Activated naive CD8-positive, alpha-beta T cell (primary cell): ENCODE data around the gene SH2D6.

ENCODE experiments used
- H3K27ac Mint-ChIP-seq: one replicate; pipeline ENCODE4 v1.8.0; 2021; ENCODE audit warnings: mixed read lengths
- H3K27me3 Mint-ChIP-seq: one replicate; pipeline ENCODE4 v1.8.0; 2021; ENCODE audit warnings: mixed read lengths
- H3K36me3 Mint-ChIP-seq: one replicate; pipeline ENCODE4 v1.8.0; 2021; ENCODE audit warnings: mixed read lengths
- H3K4me1 Mint-ChIP-seq: one replicate; pipeline ENCODE4 v1.8.0; 2021; ENCODE audit warnings: low read depth, mixed read lengths
- H3K4me3 Mint-ChIP-seq: one replicate; pipeline ENCODE4 v1.8.0; 2021; ENCODE audit warnings: mild to moderate bottlenecking, mixed read lengths
- H3K9me3 Mint-ChIP-seq: one replicate; pipeline ENCODE4 v1.8.0; 2021; ENCODE audit warnings: low read depth, mixed read lengths

The SH2D6 gene

GRCh38 chr2:85425588-85425987 lies 7.1 kb downstream of the SH2D6 start:
- Mint-ChIP-seq H3K27me3 (no peaks in the 10 kb centered on the region), H3K27ac (no peak overlapping the region), H3K9me3 (no peaks in the 10 kb centered on the region), H3K4me3 (no peak overlapping the region), H3K36me3 (no peaks in the 10 kb centered on the region), H3K4me1 (peaks cover 4% of the 10 kb centered on the region)

DNA sequence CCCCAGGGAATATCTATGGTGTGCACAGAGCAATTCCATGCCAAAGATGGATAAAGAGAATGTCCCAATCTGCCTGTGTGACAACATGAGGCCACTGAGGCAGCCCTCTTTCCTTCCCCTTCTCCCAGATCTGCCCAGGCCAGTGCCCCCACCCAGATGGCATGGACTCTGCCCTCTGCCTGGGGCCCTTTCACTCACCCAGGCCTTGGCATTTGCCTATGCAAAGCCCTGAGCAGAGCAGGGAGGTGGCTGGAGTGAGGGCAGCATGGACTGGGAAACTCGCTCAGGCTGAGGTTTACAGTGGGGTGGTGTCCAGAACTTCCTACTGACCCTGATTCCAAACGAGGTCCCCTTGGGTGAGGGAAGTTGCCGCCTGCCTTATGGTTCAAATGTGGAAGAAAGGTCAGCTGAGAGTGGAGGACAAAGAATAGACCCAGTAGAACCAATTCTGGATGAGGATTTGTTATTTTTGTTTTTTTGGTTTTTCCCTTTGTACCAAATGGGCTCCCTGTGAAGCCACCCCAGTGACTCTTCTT lies 8.9 kb downstream of the SH2D6 start:
- H3K4me1 Mint-ChIP-seq = no peaks in the 10 kb centered on the region
- no peak overlapping the region for H3K27ac Mint-ChIP-seq
- H3K9me3 Mint-ChIP-seq = no peaks in the 10 kb centered on the region
- no peaks in the 10 kb centered on the region for H3K36me3 Mint-ChIP-seq
- no peak overlapping the region for H3K4me3 Mint-ChIP-seq
- no peaks in the 10 kb centered on the region for H3K27me3 Mint-ChIP-seq

DNA sequence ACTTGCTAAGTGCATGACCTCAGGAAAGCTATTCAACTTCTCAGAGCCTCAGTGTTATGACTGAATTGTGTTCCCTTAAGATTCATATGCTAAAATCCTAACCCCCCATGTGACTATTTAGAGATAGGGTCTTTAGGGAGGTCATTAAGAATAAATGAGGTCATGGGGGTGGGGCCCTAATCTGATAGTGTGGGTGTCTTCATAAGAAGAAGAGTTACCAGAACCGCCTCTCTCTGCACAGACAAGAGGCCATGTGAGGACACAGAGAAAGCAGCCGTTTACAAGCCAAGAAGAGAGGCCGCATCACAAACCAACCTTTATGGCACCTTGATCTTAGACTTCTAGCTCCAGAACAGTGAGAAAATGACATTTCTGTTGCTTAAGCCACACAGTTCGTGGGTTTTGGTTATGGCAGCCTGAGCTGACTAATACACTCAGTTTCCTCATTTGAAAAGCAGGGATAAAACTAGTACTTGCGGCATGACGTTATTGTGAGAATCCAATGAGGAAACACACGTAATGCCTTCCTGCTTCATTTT lies 9.9 kb downstream of the SH2D6 start:
- no peaks in the 10 kb centered on the region for H3K27me3 Mint-ChIP-seq
- no peaks in the 10 kb centered on the region for H3K4me1 Mint-ChIP-seq
- no peaks in the 10 kb centered on the region for H3K36me3 Mint-ChIP-seq
- no peak overlapping the region for H3K4me3 Mint-ChIP-seq
- no peaks in the 10 kb centered on the region for H3K9me3 Mint-ChIP-seq
- no peak overlapping the region for H3K27ac Mint-ChIP-seq

DNA sequence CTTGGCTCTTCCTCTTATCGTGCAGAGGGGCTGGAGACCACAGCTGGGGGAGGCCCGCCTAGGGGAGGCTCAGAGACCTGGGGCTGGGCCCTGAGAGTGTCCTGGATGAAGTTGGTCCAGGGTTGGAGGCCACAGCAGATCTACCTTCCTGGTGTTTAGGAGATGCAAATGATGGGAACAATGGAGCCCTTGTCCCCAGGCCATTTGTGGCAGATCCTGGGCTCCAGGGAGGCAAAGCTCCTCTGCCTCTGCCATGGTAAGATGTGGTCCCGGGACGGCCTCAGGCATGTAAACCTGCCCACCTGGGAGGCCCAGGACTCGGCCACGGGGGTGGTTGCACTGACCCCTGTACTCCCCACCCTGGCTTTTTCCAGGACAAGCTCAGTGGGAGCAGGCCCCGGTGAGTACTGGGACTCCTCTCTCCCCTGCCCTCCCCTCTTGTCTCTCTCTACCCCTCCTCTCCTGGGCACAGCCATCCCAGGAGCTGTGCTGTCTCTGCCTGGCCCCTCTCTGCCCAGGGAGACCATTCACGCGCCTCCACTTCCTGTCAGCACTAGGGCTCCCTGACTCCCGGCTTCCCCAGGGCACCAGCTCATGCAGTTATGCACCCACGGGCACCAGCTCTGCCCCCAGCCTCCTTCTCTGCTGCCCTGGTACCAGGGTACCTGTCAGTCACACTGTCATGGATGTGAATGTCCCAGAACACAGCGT lies 10.9 kb downstream of the SH2D6 start:
- Mint-ChIP-seq H3K36me3 (no peaks in the 10 kb centered on the region), H3K4me1 (no peaks in the 10 kb centered on the region), H3K4me3 (no peak overlapping the region), H3K9me3 (no peaks in the 10 kb centered on the region), H3K27me3 (no peaks in the 10 kb centered on the region), H3K27ac (no peak overlapping the region)

GRCh38 chr2:85429924-85430289 lies 11.4 kb downstream of the SH2D6 start:
- Mint-ChIP-seq H3K36me3 (no peaks in the 10 kb centered on the region), H3K4me3 (no peak overlapping the region), H3K4me1 (no peaks in the 10 kb centered on the region), H3K27me3 (no peaks in the 10 kb centered on the region), H3K27ac (no peak overlapping the region), H3K9me3 (no peaks in the 10 kb centered on the region)

DNA sequence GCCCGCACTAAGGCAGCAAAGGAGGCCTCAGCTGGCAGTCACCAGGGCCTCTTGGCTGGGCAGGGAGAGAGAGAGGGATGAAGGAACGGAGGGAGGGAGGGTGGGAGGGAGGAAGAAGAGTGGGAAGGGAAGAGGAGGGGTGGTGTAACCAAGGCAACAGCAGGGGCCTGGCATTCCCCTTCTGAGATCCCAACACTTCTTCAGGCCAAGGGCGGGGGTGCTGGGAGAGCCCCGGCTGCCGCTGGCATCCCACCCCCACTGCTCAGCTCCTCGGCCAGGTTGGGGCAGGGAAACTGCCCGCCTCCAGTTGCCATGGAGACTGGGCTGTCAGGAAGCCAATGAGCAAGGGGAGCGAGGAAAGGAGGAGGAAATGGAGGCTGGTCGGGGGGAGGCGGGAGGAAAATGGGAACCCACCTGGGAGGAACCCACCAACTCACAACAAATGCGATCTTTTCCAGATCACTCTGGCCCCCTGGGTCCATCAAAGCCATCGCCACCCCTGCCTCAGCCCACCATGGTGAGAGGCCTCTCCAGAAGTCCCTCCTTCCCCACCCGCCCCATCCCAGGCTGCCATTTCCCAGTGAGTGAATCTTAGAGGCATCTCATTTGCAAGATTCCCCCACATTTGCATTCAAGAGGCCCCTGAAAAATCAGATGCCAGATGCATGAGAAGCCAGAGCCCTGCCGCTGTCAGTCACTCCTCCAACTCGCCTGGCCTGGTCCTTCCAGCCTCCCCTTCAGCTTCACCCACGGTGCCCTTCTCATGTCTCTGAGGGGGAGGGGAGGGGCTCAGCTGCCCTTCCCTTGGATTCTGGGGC lies 12.4 kb downstream of the SH2D6 start:
- no peaks in the 10 kb centered on the region for H3K9me3 Mint-ChIP-seq
- H3K27me3 Mint-ChIP-seq = no peaks in the 10 kb centered on the region
- no peaks in the 10 kb centered on the region for H3K36me3 Mint-ChIP-seq
- no peaks in the 10 kb centered on the region for H3K4me1 Mint-ChIP-seq
- H3K27ac Mint-ChIP-seq = no peak overlapping the region
- H3K4me3 Mint-ChIP-seq = no peak overlapping the region

DNA sequence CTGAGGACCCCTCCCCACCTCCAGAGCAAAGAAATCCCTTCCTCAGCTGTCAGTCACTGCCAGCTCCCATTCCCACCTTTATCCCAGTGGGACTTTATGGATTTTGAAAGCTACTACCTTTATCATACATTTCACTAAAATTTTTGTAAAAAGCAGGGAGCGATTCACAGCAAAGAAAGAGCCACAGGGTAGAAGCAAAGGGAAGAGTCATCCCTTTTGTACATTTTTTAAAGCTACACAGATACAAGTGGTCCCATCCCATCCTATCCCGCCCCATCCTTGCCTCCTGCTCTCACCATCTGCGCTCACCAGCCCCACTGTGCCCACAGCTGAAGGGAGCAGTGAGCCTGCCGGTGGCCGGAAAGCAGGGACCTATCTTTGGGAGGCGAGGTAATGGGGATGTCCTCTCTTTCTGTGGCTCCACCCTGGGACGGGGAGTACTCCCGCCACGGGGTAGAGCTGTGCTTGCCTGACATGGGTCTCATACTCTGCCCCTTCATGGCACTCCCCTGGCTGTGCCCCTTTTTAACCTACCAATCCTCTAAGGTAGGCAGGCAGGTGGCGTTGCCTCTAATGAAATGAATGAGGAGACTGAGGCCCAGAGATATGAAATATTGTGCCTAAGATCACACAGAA lies 13.2 kb downstream of the SH2D6 start:
- H3K4me3 Mint-ChIP-seq = no peak overlapping the region
- H3K9me3 Mint-ChIP-seq = no peaks in the 10 kb centered on the region
- peaks cover 2% of the 10 kb centered on the region for H3K4me1 Mint-ChIP-seq
- H3K27me3 Mint-ChIP-seq = no peaks in the 10 kb centered on the region
- no peak overlapping the region for H3K27ac Mint-ChIP-seq
- no peaks in the 10 kb centered on the region for H3K36me3 Mint-ChIP-seq

- no peak overlapping the region for H3K27ac Mint-ChIP-seq
- H3K36me3 Mint-ChIP-seq = no peaks in the 10 kb centered on the region
- no peaks in the 10 kb centered on the region for H3K27me3 Mint-ChIP-seq
- H3K9me3 Mint-ChIP-seq = no peaks in the 10 kb centered on the region
- H3K4me3 Mint-ChIP-seq = no peak overlapping the region
- peaks cover 14% of the 10 kb centered on the region for H3K4me1 Mint-ChIP-seq
Observed at GRCh38 chr2:85433511-85434089, 15.1 kb downstream of the SH2D6 start.

DNA sequence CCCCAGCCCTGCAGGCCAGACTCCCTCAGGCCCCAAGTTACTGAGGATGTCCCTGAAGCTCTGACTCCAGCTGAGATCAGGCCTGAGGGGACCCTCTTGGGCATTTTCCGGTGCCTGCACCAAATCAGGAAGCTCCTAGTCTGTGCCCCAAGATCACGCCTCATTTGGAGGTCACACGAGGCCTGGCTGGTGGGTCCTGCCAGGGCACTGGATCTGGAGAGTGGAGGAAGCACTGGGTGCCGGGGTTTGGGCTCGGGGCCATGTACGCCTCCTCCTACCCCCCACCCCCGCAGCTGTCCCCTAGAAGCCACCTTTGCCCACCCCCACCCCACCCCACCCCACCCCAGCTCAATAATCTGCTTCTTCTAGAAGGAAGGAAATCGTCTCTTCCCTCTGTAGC lies 16.2 kb downstream of the SH2D6 start:
- H3K4me1 Mint-ChIP-seq = peaks cover 22% of the 10 kb centered on the region
- no peaks in the 10 kb centered on the region for H3K36me3 Mint-ChIP-seq
- H3K9me3 Mint-ChIP-seq = no peaks in the 10 kb centered on the region
- H3K27ac Mint-ChIP-seq = no peak overlapping the region
- no peak overlapping the region for H3K4me3 Mint-ChIP-seq
- no peaks in the 10 kb centered on the region for H3K27me3 Mint-ChIP-seq

GRCh38 chr2:85435220-85435958 lies 16.9 kb downstream of the SH2D6 start:
- Mint-ChIP-seq H3K9me3 (no peaks in the 10 kb centered on the region), H3K36me3 (no peaks in the 10 kb centered on the region), H3K27ac (no peak overlapping the region), H3K4me1 (peaks cover 28% of the 10 kb centered on the region), H3K27me3 (no peaks in the 10 kb centered on the region), H3K4me3 (no peak overlapping the region)

DNA sequence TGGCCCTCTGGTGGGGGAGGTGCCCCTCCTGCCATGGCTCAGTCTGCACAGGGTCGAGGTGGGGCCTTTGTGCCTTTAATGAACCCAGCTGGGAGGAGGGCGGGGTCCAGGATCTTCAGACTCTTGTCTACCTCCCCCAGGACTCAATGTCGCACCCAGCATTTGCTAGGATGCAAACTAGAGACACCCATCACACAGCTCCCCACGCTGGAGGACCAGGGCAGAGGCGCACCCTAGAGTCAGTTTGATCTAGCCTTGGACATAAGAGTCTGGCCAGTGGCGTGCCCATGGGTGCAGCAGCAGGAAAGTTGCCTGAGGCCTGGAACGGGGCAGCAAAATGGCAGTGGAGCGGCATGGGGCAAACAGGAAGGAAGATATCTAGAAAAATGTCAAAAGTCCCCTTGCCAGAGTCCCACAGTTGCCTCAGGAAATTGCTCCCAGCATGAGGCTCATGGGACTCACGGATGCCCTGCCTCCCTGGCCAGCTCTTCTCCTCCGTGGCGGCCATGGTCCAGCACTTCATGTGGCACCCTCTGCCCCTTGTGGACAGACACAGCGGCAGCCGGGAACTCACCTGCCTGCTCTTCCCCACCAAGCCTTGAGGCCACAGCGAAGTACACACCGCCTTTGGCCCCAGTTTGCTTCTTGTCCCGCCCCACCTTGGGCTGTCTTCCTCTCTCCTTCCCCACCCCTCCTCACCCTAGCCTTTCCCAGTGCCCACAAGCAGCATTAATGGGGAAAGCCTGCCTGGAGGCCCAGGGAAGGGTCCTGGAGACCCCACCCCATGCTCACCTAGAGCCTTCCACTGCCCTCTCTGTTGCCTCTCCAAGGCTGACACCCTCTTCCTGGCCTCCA lies 17.7 kb downstream of the SH2D6 start:
- H3K9me3 Mint-ChIP-seq = no peaks in the 10 kb centered on the region
- no peaks in the 10 kb centered on the region for H3K27me3 Mint-ChIP-seq
- no peak overlapping the region for H3K4me3 Mint-ChIP-seq
- H3K4me1 Mint-ChIP-seq = peaks cover 28% of the 10 kb centered on the region
- no peaks in the 10 kb centered on the region for H3K36me3 Mint-ChIP-seq
- H3K27ac Mint-ChIP-seq = peak overlapping the region; percentile 75

- Mint-ChIP-seq H3K27ac (peak overlapping the region; percentile 97), H3K27me3 (no peaks in the 10 kb centered on the region), H3K4me3 (peak overlapping the region; percentile 87), H3K9me3 (no peaks in the 10 kb centered on the region), H3K36me3 (no peaks in the 10 kb centered on the region), H3K4me1 (peaks cover 28% of the 10 kb centered on the region)
Observed at GRCh38 chr2:85436836-85437487, 18.4 kb downstream of the SH2D6 start.

GRCh38 chr2:85437488-85438200 lies 19.1 kb downstream of the SH2D6 start:
- Mint-ChIP-seq H3K4me1 (peaks cover 28% of the 10 kb centered on the region), H3K9me3 (no peaks in the 10 kb centered on the region), H3K4me3 (peak overlapping the region; percentile 90), H3K27ac (peak overlapping the region; percentile 97), H3K36me3 (no peaks in the 10 kb centered on the region), H3K27me3 (no peaks in the 10 kb centered on the region)
